ENCODE results near the gene TERB1. TPM values are rescaled to one million over a fixed set of nuclear protein-coding genes. Genes with fewer than 3 reads are reported as not detected.

Gene TERB1
- total and polyA plus RNA-seq, 2 of the 13 experiments (the other 11 are each of a cell fraction or from before 2014, with no cell fraction given) = not detected

DNA sequence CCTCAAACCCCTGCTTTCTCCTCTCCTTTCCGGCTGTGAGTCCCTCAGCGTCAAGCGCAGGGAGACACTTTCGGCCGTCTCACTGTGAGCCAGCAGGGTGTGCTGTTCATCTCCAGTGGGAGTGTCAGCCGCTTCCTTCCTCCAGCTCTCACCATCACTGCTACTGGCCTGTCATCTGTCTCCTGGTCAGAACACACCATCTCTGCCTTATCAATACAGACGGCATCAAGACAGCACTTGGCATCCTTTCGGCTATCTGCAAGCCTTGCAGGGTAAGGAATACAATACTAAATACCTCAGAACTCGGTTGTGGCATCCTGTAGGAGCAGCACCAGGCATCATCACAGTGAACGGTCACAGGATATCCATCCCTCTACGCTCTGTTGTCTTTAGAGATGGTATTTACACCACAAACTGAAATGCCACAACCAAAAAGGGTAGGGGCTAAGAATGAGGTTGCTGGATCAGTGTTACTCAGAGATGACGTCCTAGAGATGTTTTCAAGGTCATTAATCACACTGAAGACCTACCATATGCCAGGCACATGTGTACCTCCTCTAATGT lies 84.2 kb downstream of the TERB1 start:
- in situ Hi-C loops (cut with HindIII; ENCODE audit: extremely low pct_ligation_motif_present, low pct_unique_long_range_greater_than_20kb) = no loop called here
- peak; percentile 90 for ATAC-seq
- no peaks in the 10 kb centered on the region; a peak in 2 of 5 replicates for H3K27me3 ChIP-seq (ENCODE audit: control insufficient read depth in 1 of 2, insufficient read depth in 2 of 2, low read length in 2 of 2)
- no peak overlapping the region for H3K4me2 ChIP-seq (ENCODE audit: low read depth, low read length)
- POLR2A ChIA-PET = interaction anchor here (0.6 kb wide), 1 partner anchor 24 kb away, joined by 3 read pairs; no protein-coding TSS in a partner anchor
- H3K36me3 ChIP-seq (replicated peaks in 1 of 2; ENCODE audit: control insufficient read depth in 1 of 2, insufficient read depth in 2 of 2, low read length in 2 of 2) = peaks cover 0 to 6% of the 10 kb centered on the region in 2 experiments; a peak in 2 of 5 replicates
- 59% methylated on average over 12 of the region's 12 CpGs for WGBS (ENCODE audit: low lambda C conversion rate)
- no peaks in the 10 kb centered on the region for H3K79me2 ChIP-seq (ENCODE audit: insufficient read depth, low read length)
- H3K9me3 ChIP-seq (ENCODE audit: low read length) = no peaks in the 10 kb centered on the region
- no peak overlapping the region for H3K4me3 ChIP-seq (replicated peaks in 1 of 3; ENCODE audit: insufficient read depth in 1 of 3, low read depth in 2 of 3, low read length in 3 of 3)
- intact Hi-C loops (cut with micrococcal nuclease; ENCODE audit: unreplicated experiment) = no loop called here
- peaks cover 16% of the 10 kb centered on the region for H3K4me1 ChIP-seq (ENCODE audit: insufficient read depth, low read length)
- BruUV-seq (replicated peaks) = no TSS peak
- H2AFZ ChIP-seq (ENCODE audit: low read length) = no peak overlapping the region
- H3K9ac ChIP-seq (ENCODE audit: insufficient read depth, low read depth, low read length) = no peak overlapping the region
- no peak overlapping the region for H3K27ac ChIP-seq (ENCODE audit: extremely low read length, insufficient read depth, low read length)
- CTCF ChIA-PET (ENCODE audit: low intra/inter-chr PET ratio, low total read pairs) = interaction anchor here (1.3 kb wide), 1 partner anchor 151 kb away, joined by 5 read pairs; no protein-coding TSS in a partner anchor
- peak; percentile 97 for FAIRE-seq
- H4K20me1 ChIP-seq (ENCODE audit: insufficient read depth, low read length) = no peaks in the 10 kb centered on the region
- peak; percentile 64 for DNase-seq (ENCODE audit: low spot score)
- TF ChIP-seq KDM4B (CRISPR knock-in tag; IDR thresholded peaks at IDR 0.05) (no peak), HDAC2 (CRISPR knock-in tag; IDR thresholded peaks at IDR 0.05) (no peak), KLF13 (CRISPR knock-in tag; IDR thresholded peaks at IDR 0.05) (no peak), AGO2 (optimal IDR thresholded peaks at IDR 0.05; ENCODE audit: low read depth, low read length) (peak; percentile 31), MTF1 (CRISPR knock-in tag; IDR thresholded peaks at IDR 0.05) (no peak), ZNF335 (CRISPR knock-in tag; IDR thresholded peaks at IDR 0.05) (peak; percentile 52; the same call in 1 of the 2 replicates), ATF7-NPFF (CRISPR knock-in tag; IDR thresholded peaks at IDR 0.05; ENCODE audit: low read depth) (peak; percentile 69; the same call in 1 of the 2 replicates), RAD21 (CRISPR knock-in tag; IDR thresholded peaks at IDR 0.05) (peak; percentile 47), HOXA9 (CRISPR knock-in tag; IDR thresholded peaks at IDR 0.05; ENCODE audit: borderline replicate concordance) (no peak), XRCC5 (optimal IDR thresholded peaks at IDR 0.05; ENCODE audit: low read length) (peak; percentile 88), KDM2A (CRISPR knock-in tag; IDR thresholded peaks at IDR 0.05; ENCODE audit: borderline replicate concordance, low read depth) (peak; percentile 73; the same call in 1 of the 2 replicates)
- TF ChIP-seq, protein P1, sequence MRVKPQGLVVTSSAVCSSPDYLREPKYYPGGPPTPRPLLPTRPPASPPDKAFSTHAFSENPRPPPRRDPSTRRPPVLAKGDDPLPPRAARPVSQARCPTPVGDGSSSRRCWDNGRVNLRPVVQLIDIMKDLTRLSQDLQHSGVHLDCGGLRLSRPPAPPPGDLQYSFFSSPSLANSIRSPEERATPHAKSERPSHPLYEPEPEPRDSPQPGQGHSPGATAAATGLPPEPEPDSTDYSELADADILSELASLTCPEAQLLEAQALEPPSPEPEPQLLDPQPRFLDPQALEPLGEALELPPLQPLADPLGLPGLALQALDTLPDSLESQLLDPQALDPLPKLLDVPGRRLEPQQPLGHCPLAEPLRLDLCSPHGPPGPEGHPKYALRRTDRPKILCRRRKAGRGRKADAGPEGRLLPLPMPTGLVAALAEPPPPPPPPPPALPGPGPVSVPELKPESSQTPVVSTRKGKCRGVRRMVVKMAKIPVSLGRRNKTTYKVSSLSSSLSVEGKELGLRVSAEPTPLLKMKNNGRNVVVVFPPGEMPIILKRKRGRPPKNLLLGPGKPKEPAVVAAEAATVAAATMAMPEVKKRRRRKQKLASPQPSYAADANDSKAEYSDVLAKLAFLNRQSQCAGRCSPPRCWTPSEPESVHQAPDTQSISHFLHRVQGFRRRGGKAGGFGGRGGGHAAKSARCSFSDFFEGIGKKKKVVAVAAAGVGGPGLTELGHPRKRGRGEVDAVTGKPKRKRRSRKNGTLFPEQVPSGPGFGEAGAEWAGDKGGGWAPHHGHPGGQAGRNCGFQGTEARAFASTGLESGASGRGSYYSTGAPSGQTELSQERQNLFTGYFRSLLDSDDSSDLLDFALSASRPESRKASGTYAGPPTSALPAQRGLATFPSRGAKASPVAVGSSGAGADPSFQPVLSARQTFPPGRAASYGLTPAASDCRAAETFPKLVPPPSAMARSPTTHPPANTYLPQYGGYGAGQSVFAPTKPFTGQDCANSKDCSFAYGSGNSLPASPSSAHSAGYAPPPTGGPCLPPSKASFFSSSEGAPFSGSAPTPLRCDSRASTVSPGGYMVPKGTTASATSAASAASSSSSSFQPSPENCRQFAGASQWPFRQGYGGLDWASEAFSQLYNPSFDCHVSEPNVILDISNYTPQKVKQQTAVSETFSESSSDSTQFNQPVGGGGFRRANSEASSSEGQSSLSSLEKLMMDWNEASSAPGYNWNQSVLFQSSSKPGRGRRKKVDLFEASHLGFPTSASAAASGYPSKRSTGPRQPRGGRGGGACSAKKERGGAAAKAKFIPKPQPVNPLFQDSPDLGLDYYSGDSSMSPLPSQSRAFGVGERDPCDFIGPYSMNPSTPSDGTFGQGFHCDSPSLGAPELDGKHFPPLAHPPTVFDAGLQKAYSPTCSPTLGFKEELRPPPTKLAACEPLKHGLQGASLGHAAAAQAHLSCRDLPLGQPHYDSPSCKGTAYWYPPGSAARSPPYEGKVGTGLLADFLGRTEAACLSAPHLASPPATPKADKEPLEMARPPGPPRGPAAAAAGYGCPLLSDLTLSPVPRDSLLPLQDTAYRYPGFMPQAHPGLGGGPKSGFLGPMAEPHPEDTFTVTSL (CRISPR knock-in tag; IDR thresholded peaks at IDR 0.05; ENCODE audit: borderline replicate concordance) = no peak
- TF ChIP-seq, protein P2, sequence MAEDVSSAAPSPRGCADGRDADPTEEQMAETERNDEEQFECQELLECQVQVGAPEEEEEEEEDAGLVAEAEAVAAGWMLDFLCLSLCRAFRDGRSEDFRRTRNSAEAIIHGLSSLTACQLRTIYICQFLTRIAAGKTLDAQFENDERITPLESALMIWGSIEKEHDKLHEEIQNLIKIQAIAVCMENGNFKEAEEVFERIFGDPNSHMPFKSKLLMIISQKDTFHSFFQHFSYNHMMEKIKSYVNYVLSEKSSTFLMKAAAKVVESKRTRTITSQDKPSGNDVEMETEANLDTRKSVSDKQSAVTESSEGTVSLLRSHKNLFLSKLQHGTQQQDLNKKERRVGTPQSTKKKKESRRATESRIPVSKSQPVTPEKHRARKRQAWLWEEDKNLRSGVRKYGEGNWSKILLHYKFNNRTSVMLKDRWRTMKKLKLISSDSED (CRISPR knock-in tag; IDR thresholded peaks at IDR 0.05) = no peak
- TF ChIP-seq, protein P3, sequence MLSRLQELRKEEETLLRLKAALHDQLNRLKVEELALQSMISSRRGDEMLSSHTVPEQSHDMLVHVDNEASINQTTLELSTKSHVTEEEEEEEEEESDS (CRISPR knock-in tag; IDR thresholded peaks at IDR 0.05; ENCODE audit: borderline replicate concordance) = no peak
- TF ChIP-seq, protein P4, sequence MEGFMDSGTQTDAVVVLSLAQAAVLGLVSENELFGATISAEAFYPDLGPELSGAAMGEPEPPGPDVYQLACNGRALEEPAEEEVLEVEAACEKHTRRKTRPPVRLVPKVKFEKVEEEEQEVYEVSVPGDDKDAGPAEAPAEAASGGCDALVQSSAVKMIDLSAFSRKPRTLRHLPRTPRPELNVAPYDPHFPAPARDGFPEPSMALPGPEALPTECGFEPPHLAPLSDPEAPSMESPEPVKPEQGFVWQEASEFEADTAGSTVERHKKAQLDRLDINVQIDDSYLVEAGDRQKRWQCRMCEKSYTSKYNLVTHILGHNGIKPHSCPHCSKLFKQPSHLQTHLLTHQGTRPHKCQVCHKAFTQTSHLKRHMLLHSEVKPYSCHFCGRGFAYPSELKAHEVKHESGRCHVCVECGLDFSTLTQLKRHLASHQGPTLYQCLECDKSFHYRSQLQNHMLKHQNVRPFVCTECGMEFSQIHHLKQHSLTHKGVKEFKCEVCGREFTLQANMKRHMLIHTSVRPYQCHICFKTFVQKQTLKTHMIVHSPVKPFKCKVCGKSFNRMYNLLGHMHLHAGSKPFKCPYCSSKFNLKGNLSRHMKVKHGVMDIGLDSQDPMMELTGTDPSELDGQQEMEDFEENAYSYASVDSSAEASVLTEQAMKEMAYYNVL (CRISPR knock-in tag; IDR thresholded peaks at IDR 0.05; ENCODE audit: borderline replicate concordance) = no peak
